Adipocyte (in vitro differentiated cells): ENCODE data around the gene HNMT.
"Not testable (repeated sequence)": the region's sequence is repeated elsewhere in the genome, so short reads cannot be mapped to it uniquely, and the experiment has no call there.

Experiments used
- DNase-seq: peaks from one replicate; pipeline ENCODE4 v3.0.0-alpha.2; 2015; ENCODE audit warnings: low read depth
- H3K27me3 ChIP-seq: replicated peaks from 2 replicates; pipeline ENCODE4 v1.7.0; 2013; ENCODE audit warnings: mild to moderate bottlenecking, low read length, moderate library complexity; ENCODE audit not compliant: control insufficient read depth, insufficient read depth
- H3K36me3 ChIP-seq: 2 replicates; pipeline ENCODE4 v1.7.0; 2013; ENCODE audit warnings: low read length, mild to moderate bottlenecking, moderate library complexity; ENCODE audit not compliant: control insufficient read depth, insufficient read depth, severe bottlenecking
- H3K4me1 ChIP-seq: 2 replicates; pipeline ENCODE4 v1.7.0; 2013; ENCODE audit warnings: mild to moderate bottlenecking, low read length, moderate library complexity; ENCODE audit not compliant: control insufficient read depth, insufficient read depth
- H3K4me3 ChIP-seq: 2 replicates; pipeline ENCODE4 v1.7.0; 2013; ENCODE audit warnings: mild to moderate bottlenecking, low read length, moderate library complexity
- H3K9ac ChIP-seq: 2 replicates; pipeline ENCODE4 v1.7.0; 2013; ENCODE audit warnings: mild to moderate bottlenecking, low read length, moderate library complexity
- H3K9me3 ChIP-seq: 2 replicates; pipeline ENCODE4 v1.7.0; 2013; ENCODE audit warnings: mild to moderate bottlenecking, low read length, moderate library complexity; ENCODE audit not compliant: control insufficient read depth

The HNMT gene

DNA sequence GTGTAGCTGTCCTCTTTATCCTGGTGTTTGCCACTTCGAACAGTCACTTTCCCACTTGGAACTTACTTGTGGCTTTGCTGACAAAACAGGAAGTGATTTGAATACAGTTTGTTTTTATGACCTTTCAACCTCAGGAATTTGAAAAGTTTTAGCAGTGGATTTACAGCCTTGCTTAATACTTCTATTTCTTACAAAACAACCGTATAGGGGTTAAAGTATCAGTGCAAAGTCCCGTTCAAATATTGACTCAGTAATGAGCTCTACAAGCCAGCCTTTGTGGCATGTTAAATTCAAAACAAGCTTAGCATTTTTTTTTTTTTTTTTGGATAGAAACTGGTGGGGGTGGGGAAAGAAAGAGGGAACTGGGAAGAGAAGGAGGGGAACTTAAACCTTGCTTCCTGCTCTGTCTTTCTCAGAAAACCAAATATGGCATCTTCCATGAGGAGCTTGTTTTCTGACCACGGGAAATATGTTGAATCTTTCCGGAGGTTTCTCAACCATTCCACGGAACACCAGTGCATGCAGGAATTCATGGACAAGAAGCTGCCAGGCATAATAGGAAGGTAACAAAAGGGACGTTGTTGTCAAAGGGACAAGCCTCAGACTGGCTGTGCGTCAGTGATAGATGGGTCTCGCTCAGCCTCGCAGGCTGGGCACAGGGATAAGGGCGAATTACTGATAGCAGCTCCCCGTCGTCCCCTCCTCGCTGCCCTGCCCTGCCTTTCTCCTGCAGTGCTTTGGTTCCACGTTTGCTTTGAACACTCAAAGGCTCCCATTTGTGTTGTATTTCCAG is at the start of gene HNMT:
HNMT (plus strand) TSS at position 408 of the 793 bp plus-strand sequence; CDS start at position 427, 19 bp downstream.
- Histone ChIP-seq H3K4me3 (peak within 1 kb of the TSS; percentile 94), H3K4me1 (peaks cover 41% of the 10 kb centered on the region), H3K36me3 (peaks cover 13% of the 10 kb centered on the region), H3K9me3 (no peaks in the 10 kb centered on the region), H3K27me3 (no peaks in the 10 kb centered on the region), H3K9ac (peak within 1 kb of the TSS; percentile 98)
- peak; percentile 65 for DNase-seq

- Histone ChIP-seq H3K36me3 (no peaks in the 10 kb centered on the region), H3K9me3 (no peaks in the 10 kb centered on the region), H3K4me1 (peaks cover 23% of the 10 kb centered on the region), H3K9ac (no peak overlapping the region), H3K4me3 (no peak overlapping the region), H3K27me3 (no peaks in the 10 kb centered on the region)
- no peak for DNase-seq
These were observed 43.0 kb upstream of the HNMT start for GRCh38 chr2:137921105-137921880.

- Histone ChIP-seq H3K9ac (peak overlapping the region; percentile 53), H3K4me1 (peaks cover 23% of the 10 kb centered on the region)
- not testable (repeated sequence) for H3K4me3 ChIP-seq, H3K27me3 ChIP-seq, H3K36me3 ChIP-seq, DNase-seq, H3K9me3 ChIP-seq
These were observed 42.1 kb upstream of the HNMT start for GRCh38 chr2:137922171-137922570.

DNA sequence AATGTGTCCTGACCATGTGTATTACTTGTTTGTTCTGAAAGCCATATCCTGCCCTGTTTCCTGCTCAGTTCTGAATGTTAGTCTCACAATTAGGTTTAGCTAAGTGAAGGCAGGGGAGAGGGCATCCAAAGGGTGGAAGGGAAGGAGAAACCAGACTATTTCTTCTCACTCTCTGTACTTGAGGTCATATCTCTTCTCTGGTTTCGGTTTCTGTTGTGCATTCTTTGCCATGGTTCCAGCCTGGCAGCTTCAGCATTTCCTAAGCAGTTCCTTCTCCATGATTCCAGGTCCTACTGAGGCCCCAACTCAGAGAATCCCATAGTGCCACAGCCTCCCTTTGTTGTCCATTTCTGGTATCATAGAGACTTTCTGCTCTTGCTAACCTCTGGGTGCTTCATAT is 40.3 kb upstream of the HNMT start:
- no peak overlapping the region for H3K4me3 ChIP-seq
- H3K36me3 ChIP-seq, result no peaks in the 10 kb centered on the region
- H3K9ac ChIP-seq, result no peak overlapping the region
- H3K4me1 ChIP-seq, result peaks cover 29% of the 10 kb centered on the region
- no peaks in the 10 kb centered on the region for H3K9me3 ChIP-seq
- H3K27me3 ChIP-seq, result no peaks in the 10 kb centered on the region
- DNase-seq, result peak; percentile 39

DNA sequence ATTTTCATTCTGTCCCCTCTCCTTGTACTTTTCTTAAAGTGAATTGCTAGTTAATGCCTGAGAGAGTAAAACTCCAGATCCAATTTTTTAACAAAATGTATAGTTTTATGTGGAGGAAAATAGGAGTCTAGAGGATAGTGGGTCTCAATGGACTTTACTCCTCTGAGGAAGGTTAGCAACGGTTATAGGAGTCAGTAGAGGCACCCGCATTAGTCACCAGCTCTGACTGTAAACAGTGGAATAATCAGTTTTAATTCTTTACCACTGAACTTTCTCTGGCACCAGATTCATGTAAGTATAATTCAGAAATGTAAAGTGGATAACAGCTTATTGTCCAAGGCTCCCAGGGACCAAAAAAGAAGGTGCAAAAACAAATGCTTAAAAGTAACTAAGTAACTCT is 38.7 kb upstream of the HNMT start:
- H3K9ac ChIP-seq, result no peak overlapping the region
- no peaks in the 10 kb centered on the region for H3K9me3 ChIP-seq
- H3K27me3 ChIP-seq, result no peaks in the 10 kb centered on the region
- no peak overlapping the region for H3K4me3 ChIP-seq
- no peaks in the 10 kb centered on the region for H3K36me3 ChIP-seq
- no peak for DNase-seq
- H3K4me1 ChIP-seq, result peaks cover 40% of the 10 kb centered on the region

GRCh38 chr2:137927846-137928245 is 36.4 kb upstream of the HNMT start:
- Histone ChIP-seq H3K27me3 (no peaks in the 10 kb centered on the region), H3K4me1 (peaks cover 23% of the 10 kb centered on the region), H3K9ac (no peak overlapping the region), H3K9me3 (no peaks in the 10 kb centered on the region), H3K36me3 (no peaks in the 10 kb centered on the region), H3K4me3 (no peak overlapping the region)
- no peak for DNase-seq

GRCh38 chr2:137928547-137929518 is 35.4 kb upstream of the HNMT start:
- Histone ChIP-seq H3K9ac (peak overlapping the region; percentile 18), H3K9me3 (no peaks in the 10 kb centered on the region), H3K27me3 (no peaks in the 10 kb centered on the region), H3K4me3 (no peak overlapping the region), H3K36me3 (no peaks in the 10 kb centered on the region), H3K4me1 (peaks cover 23% of the 10 kb centered on the region)
- DNase-seq, result peak; percentile 25

DNA sequence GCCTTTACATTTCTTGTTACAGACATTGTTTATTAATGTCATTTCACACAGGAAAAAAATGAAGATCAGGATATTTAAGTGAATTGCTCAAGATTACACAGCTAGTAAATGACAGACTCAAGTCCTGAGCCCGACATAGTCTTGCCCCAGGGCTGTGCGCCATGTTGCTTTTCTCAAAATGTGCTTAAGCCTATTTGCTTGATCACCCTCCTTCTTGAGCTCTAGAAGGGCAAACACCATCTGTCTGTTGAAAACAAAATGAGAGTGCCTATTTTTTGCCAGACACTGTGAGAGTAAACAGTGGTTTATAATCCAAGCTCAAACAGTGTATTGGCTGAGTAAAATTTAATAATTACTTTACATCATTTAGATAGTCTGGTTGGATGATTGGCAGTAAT is 34.8 kb upstream of the HNMT start:
- Histone ChIP-seq H3K9me3 (no peaks in the 10 kb centered on the region), H3K4me3 (no peak overlapping the region), H3K36me3 (no peaks in the 10 kb centered on the region), H3K9ac (peak overlapping the region; percentile 18), H3K4me1 (peaks cover 23% of the 10 kb centered on the region), H3K27me3 (no peaks in the 10 kb centered on the region)
- no peak for DNase-seq

DNA sequence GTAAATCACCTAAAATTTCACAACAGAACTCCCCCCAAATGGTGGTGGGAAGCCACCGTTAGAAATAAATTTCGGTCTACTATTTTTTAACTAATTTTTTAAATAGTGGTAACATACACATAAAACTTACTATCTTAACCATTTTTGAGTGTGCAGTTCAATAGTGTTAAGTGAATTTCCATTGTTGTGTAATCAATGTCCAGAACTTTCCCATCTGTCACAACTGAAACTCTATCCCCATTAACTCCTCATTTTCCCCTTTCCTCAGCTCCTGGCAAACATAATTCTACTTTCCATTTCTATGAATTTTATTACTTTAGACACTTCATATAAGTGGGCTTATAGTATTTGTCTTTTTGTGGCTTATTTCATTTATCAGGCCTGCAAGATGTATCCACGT is 34.1 kb upstream of the HNMT start:
- H3K27me3 ChIP-seq, result no peaks in the 10 kb centered on the region
- no peak overlapping the region for H3K9ac ChIP-seq
- no peaks in the 10 kb centered on the region for H3K9me3 ChIP-seq
- H3K4me1 ChIP-seq, result peaks cover 23% of the 10 kb centered on the region
- no peak overlapping the region for H3K4me3 ChIP-seq
- DNase-seq, result no peak
- H3K36me3 ChIP-seq, result no peaks in the 10 kb centered on the region

DNA sequence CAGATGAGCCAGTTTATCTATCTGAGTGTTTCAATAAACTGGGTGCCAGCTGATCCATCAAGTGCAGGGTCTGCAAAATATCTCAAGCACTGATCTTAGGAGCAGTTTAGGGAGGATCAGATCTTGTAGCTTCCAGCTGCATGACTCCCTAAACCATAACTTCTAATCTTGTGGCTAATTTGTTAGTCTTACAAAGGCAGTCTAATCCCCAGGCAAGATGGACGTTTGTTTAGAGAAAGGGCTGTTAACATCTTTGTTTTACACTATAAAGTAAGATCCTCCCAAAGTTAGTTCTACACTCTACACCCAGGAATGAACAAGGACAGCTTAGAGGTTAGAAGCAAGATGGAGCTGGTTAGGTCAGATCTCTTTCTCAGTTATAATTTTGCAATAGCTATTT is 28.7 kb upstream of the HNMT start:
- Histone ChIP-seq H3K4me3 (no peak overlapping the region), H3K4me1 (peaks cover 30% of the 10 kb centered on the region), H3K9ac (no peak overlapping the region), H3K27me3 (no peaks in the 10 kb centered on the region), H3K36me3 (no peaks in the 10 kb centered on the region), H3K9me3 (no peaks in the 10 kb centered on the region)
- no peak for DNase-seq

DNA sequence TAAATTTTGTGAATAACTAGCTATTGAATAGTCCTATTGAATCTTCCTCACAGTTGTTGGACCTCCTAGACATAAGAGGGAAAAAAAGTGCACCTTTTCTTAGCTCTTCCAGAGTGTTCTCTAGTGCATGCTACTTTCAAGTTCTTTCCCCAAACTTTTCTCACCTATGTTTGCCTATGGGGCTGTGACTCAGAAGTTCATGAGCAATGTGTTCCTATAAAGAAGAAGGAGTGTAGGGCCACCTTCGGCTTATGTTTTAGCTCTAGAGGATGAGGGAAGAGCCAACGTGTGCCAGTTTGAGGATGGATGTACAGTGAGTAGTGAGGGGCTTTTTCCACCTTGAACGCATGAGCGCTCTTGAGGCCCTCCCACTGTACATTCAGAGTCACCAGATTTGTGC is 27.0 kb upstream of the HNMT start:
- no peak overlapping the region for H3K9ac ChIP-seq
- no peaks in the 10 kb centered on the region for H3K9me3 ChIP-seq
- H3K4me1 ChIP-seq, result peaks cover 30% of the 10 kb centered on the region
- no peaks in the 10 kb centered on the region for H3K36me3 ChIP-seq
- H3K4me3 ChIP-seq, result no peak overlapping the region
- no peaks in the 10 kb centered on the region for H3K27me3 ChIP-seq
- DNase-seq, result no peak
